Right lobe of liver (tissue), 6 donors: ENCODE measurements around the gene MYH15. TPM values are rescaled to one million over a fixed set of nuclear protein-coding genes. Genes with fewer than 3 reads are reported as not detected.

Experiments
- ATAC-seq, 4 donors: fragments of 200-7000 bp; cut with Tn5 transposase; one replicate each; pipeline ENCODE4 v1.9.1; 2020; ENCODE audit warnings: mild to moderate bottlenecking in 4 of 4, moderate library complexity in 4 of 4
- DNase-seq, 3 donors: peaks; one replicate each; pipeline ENCODE4 v3.0.0-alpha.2; 2020
- H3K27ac ChIP-seq, 3 donors: fragments of 200-600 bp; one replicate each; pipeline ENCODE4 v1.8.0; 2022
- H3K27me3 ChIP-seq, 2 donors: fragments of 200-600 bp; one replicate each; pipeline ENCODE4 v1.8.0; 2022
- H3K36me3 ChIP-seq, 4 donors: fragments of 200-600 bp; sonication (generic) in 1 of 4; one replicate each; pipeline versions ENCODE4 v1.5.1 to v1.8.0; 2017 to 2022; ENCODE audit warnings: control low read depth in 1 of 4
- H3K4me1 ChIP-seq, 4 donors: fragments of 200-600 bp; sonication (generic) in 1 of 4; one replicate each; pipeline versions ENCODE4 v1.5.1 to v1.8.0; 2017 to 2022; ENCODE audit warnings: control low read depth in 1 of 4
- H3K4me3 ChIP-seq, 3 donors: fragments of 200-600 bp; one replicate each; pipeline ENCODE4 v1.8.0; 2022
- H3K9me3 ChIP-seq, 4 donors: fragments of 200-600 bp; sonication (generic) in 1 of 4; one replicate each; pipeline versions ENCODE4 v1.5.1 to v1.8.0; 2017 to 2022; ENCODE audit warnings: control low read depth in 1 of 4
- POLR2A ChIP-seq: fragments of 450-650 bp; IDR thresholded peaks from one replicate; pipeline ENCODE4 v1.6.1; 2017; ENCODE audit warnings: antibody characterized with exemption, mild to moderate bottlenecking
- WGBS: methylation state at CpG from one replicate; pipeline ENCODE4 v1.1.6; 2018; ENCODE audit warnings: low coverage, low lambda C conversion rate; ENCODE audit not compliant: insufficient coverage; ENCODE audit errors: missing lambda C conversion rate; 5-methylcytosine and 5-hydroxymethylcytosine counted together
- intact Hi-C, 2 donors: fragments of 100-400 bp; cut with DNase I; formaldehyde crosslinking; loops; one replicate each; pipeline versions ENCODE4 v1.11.2 to v1.14.1; 2022
- total RNA-seq, 6 experiments: library from RNA; depleted of rRNA in 2 of 6; stranded (reverse); fragments of >200 nt in 2 of 6; fragmentation: NEBNext Ultra II Directional in 3 of 6; extraction: Animal tissue kit (Norgen Biotek cat#: 25700) in 3 of 6; gene quantifications; one replicate each; pipeline versions ENCODE4 v1.1.0 to v1.2.4, GENCODE V29; 2016 to 2023
- TF ChIP-seq, protein P1 (sequence below), 4 donors: fragments of 200-600 bp in 3 of 4; fragments of 450-650 bp in 1 of 4; IDR thresholded peaks; one replicate each; pipeline versions ENCODE4 v1.5.1 to v1.8.0; 2016 to 2022; ENCODE audit warnings: antibody characterized with exemption in 4 of 4, mild to moderate bottlenecking in 2 of 4
- donor health status: DM: no; HTN: yes; CAD: no.
- donor health status: DM: no; HTN: no; CAD: no.
- donor health status: DM: no; HTN: no; CAD: no.
- donor health status: DM: no; HTN: yes; CAD: no.
- donor health status: DM: no; HTN: yes; CAD: no.

Gene MYH15
- total RNA-seq, 6 experiments from 2014 or later = not detected

- WGBS = 71% methylated on average over 1 of the region's 2 CpGs
- TF ChIP-seq POLR2A = no peak
- no peak for ATAC-seq
Observed at GRCh38 chr3:108509871-108510270, 525 bp downstream of the MYH15 start.

GRCh38 chr3:108509263-108509662 lies 1.1 kb downstream of the MYH15 start:
- Histone ChIP-seq H3K27ac (no peak overlapping the region), H3K4me1 (no peaks in the 10 kb centered on the region), H3K36me3 (no peaks in the 10 kb centered on the region), H3K4me3 (no peak overlapping the region), H3K27me3 (no peaks in the 10 kb centered on the region), H3K9me3 (no peaks in the 10 kb centered on the region)
- 51% methylated on average over 3 of the region's 3 CpGs for WGBS
- DNase-seq (no peak), ATAC-seq (no peak)
- intact Hi-C loops = no loop called here
- no peak for TF ChIP-seq POLR2A
- TF ChIP-seq, protein P1, sequence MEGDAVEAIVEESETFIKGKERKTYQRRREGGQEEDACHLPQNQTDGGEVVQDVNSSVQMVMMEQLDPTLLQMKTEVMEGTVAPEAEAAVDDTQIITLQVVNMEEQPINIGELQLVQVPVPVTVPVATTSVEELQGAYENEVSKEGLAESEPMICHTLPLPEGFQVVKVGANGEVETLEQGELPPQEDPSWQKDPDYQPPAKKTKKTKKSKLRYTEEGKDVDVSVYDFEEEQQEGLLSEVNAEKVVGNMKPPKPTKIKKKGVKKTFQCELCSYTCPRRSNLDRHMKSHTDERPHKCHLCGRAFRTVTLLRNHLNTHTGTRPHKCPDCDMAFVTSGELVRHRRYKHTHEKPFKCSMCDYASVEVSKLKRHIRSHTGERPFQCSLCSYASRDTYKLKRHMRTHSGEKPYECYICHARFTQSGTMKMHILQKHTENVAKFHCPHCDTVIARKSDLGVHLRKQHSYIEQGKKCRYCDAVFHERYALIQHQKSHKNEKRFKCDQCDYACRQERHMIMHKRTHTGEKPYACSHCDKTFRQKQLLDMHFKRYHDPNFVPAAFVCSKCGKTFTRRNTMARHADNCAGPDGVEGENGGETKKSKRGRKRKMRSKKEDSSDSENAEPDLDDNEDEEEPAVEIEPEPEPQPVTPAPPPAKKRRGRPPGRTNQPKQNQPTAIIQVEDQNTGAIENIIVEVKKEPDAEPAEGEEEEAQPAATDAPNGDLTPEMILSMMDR (IDR thresholded peaks at IDR 0.05) = no peak

More at GRCh38 chr3:108509871-108510270, 525 bp downstream of the MYH15 start:
- no peak overlapping the region for H3K4me3 ChIP-seq
- intact Hi-C loops = no loop called here
- no peak for DNase-seq
- H3K27me3 ChIP-seq = no peaks in the 10 kb centered on the region
- no peaks in the 10 kb centered on the region for H3K9me3 ChIP-seq
- no peaks in the 10 kb centered on the region for H3K4me1 ChIP-seq
- no peaks in the 10 kb centered on the region for H3K36me3 ChIP-seq
- H3K27ac ChIP-seq = no peak overlapping the region

DNA sequence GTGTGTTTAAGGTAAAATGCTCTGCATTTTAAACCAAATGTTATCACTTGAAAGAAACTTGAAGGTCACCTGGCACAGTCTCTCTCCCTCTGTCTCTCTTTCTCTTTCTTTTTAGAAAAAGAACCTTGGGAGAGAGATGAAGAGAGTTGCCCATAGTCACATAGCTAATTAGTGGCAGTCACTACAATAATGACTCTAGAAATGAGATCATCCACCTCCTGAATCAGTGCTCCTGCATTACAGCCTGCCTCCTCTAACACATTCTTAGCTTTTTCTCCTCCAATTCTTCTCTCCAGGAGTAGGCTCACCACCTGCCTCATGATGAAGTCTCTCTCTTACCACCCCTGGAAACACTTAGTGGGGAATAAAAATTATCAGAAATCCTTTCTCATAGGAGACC lies 2.5 kb downstream of the MYH15 start:
- no peak for TF ChIP-seq POLR2A
- TF ChIP-seq, protein P1 (IDR thresholded peaks at IDR 0.05) = no peak
- DNase-seq (no peak), ATAC-seq (no peak)
- H3K27me3 ChIP-seq = no peaks in the 10 kb centered on the region
- H3K36me3 ChIP-seq = no peaks in the 10 kb centered on the region
- H3K4me3 ChIP-seq = no peak overlapping the region
- H3K27ac ChIP-seq = no peak overlapping the region
- no peaks in the 10 kb centered on the region for H3K4me1 ChIP-seq
- H3K9me3 ChIP-seq = no peaks in the 10 kb centered on the region
- intact Hi-C loops = no loop called here

- Histone ChIP-seq H3K9me3 (no peaks in the 10 kb centered on the region), H3K36me3 (no peaks in the 10 kb centered on the region), H3K27ac (no peak overlapping the region), H3K27me3 (no peaks in the 10 kb centered on the region), H3K4me3 (no peak overlapping the region), H3K4me1 (no peaks in the 10 kb centered on the region)
- intact Hi-C loops = no loop called here
- no peak for TF ChIP-seq POLR2A
- TF ChIP-seq, protein P1 (IDR thresholded peaks at IDR 0.05) = no peak
- ATAC-seq = no peak
- DNase-seq = no peak
- WGBS = 58% methylated on average over 1 of the region's 1 CpG
Observed at GRCh38 chr3:108505811-108506210, 4.6 kb downstream of the MYH15 start.

DNA sequence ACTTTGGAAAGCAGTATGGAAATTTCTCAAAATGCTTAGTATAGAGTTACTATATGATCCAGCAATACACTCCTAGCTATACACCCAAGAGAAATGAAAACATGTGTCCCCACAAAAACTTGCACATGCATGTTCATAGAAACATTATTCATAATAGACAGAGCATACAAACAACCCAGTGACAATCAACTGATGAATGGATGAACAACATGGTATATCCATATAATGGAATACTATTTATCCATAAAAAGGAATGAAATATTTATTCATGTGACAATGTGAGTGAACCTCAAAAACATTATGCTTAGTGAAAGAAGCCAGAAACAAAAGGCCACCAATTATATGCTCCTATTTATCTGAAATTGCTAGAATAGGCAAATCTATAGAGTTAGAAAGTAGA lies 6.7 kb downstream of the MYH15 start:
- Histone ChIP-seq H3K9me3 (no peaks in the 10 kb centered on the region), H3K4me1 (no peaks in the 10 kb centered on the region), H3K27me3 (no peaks in the 10 kb centered on the region), H3K27ac (no peak overlapping the region), H3K36me3 (no peaks in the 10 kb centered on the region), H3K4me3 (no peak overlapping the region)
- DNase-seq = no peak
- no peak for TF ChIP-seq POLR2A
- TF ChIP-seq, protein P1 (IDR thresholded peaks at IDR 0.05) = no peak
- ATAC-seq = no peak
- intact Hi-C loops = no loop called here
